Epidermal melanocyte (primary cell): ENCODE data around the gene DUSP10.

Experiments
- DNase-seq: peaks from one replicate; pipeline ENCODE4 v3.0.0; 2011; ENCODE audit warnings: low spot score; ENCODE audit not compliant: insufficient read length

DUSP10 gene

GRCh38 chr1:221732052-221732451, 9.8 kb downstream of the DUSP10 start:
- DNase-seq: no peak

- no peak for DNase-seq
These were observed 12.0 kb downstream of the DUSP10 start for GRCh38 chr1:221729771-221730330.

- no peak for DNase-seq
These were observed 13.8 kb downstream of the DUSP10 start for GRCh38 chr1:221728037-221728505.

GRCh38 chr1:221727146-221728036, 14.5 kb downstream of the DUSP10 start:
- no peak for DNase-seq

GRCh38 chr1:221725735-221726672, 15.9 kb downstream of the DUSP10 start:
- no peak for DNase-seq

DNA sequence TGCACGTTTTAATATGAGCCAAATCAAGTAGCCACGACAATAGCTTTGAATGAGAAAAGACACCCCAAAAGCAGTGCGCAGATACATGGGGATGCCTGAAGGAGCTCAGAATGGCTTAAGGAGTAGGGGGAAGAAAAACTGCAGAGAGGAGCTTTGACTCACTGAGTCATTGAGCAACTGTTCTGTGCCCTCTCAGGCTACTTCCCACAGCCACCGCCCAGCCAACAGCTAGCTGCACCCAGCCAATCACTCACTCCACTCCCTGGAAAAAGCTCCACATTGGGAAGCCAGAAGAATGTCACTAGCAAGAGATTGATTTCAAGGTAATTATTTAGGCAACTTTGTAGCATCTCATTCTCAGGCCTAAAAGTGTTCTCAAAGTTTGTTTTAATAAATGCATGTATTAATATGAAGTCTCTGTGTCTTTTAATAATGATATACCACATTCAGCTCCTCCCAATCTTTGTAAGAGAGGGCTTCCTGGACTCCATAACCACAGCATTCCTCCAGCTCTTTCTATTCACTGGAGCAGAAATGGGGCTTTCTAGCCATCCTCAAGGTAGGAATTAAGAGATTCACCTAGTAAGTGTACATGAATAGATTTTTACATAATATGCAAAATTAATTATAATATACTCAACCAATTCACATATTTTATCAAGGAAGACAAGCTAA, 16.8 kb downstream of the DUSP10 start:
- DNase-seq: no peak

DNA sequence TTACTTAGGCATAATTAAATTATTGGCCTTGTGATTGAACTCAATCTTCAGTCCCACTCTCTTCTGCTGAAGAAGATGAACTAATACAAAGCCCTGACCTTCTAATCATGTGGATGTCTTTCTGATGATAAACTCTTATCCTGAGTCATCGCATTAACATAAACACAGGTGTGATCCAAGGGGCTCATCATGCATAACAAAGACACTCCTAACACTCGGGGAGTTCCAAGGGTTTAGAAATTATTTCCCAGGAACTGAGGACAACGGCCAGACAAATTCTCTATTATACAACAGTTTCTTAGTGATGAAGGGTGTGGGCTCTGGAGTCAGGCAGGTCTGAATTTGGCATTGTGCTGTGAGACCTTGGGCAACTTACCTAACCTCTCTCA, 18.0 kb downstream of the DUSP10 start:
- no peak for DNase-seq

DNA sequence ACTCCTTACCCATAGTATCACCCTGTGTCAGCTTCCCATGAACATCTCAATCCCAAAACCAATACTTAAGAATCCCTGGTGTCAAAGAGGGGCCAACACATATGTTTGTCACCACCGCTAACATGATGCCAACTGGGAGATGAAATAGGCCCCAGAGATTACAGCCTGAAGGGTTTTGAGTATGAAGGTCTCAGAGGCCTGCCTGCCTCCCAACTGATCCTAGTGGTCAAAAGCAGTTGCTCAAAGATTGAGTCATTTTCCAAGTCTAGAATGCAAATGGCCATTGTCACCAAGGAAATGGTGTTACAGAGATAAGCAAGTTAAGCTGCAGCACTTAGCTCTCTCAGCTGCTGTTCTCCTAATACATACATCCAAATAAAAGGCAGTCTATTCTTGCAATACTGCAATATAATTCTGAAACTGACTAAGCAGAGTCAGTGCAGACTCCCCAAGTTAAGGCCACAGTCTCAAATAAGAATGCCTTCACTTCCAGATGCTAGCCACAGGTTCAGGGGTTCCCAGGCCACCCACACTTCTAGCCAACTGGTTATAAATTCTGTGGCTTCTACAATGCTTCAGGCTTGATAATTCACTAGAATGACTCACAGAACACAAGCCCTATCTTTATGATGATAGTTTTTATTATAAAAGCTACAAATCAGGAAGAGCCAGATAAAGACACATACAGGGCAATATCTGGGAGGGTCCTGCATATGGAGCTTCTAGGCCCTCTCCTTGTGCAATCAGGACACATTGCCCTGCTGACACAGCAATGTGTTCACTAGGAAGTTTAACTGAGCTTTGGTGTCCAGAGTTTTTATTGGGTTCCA, 18.7 kb downstream of the DUSP10 start:
- DNase-seq: no peak

DNA sequence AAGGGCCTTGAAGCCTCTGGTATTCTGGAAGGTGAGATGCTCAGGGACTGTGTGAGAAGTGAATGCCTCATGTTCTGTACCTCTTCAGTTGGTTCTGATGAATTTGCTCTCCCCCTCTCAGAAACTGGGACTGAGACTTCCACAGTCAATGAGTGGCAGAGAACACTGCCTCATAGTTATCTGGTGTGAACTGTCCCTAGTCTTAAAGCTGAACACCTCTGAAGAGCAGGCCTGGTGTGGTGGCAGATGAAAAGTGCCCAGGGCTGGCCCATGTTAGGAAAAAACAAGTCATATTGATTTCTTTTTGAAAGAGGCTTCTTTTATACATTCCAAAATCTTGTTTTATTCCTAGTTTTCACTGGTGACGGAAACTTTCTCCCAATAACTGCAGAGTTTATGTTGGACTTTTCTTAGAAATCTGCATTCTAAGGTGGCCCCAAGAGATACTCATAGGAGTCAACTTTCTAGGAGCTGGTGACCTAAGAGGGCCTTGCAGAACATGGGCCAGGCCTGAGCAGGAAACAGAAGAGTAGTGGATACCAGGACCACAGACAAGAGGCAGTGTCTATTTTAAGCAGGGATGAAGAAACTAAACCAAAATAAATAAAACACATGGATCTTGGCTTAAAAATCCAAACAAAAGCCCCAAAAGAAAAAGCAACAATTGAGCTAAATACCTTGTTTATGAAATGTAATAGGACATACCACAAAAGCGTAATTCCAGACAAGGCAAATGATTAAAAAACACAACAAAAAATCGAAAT, 19.5 kb downstream of the DUSP10 start:
- no peak for DNase-seq

- no peak for DNase-seq
These were observed 21.3 kb downstream of the DUSP10 start for GRCh38 chr1:221720545-221720944.

- no peak for DNase-seq
These were observed 21.9 kb downstream of the DUSP10 start for GRCh38 chr1:221719987-221720386.

GRCh38 chr1:221719278-221719597, 22.7 kb downstream of the DUSP10 start:
- no peak for DNase-seq

DNA sequence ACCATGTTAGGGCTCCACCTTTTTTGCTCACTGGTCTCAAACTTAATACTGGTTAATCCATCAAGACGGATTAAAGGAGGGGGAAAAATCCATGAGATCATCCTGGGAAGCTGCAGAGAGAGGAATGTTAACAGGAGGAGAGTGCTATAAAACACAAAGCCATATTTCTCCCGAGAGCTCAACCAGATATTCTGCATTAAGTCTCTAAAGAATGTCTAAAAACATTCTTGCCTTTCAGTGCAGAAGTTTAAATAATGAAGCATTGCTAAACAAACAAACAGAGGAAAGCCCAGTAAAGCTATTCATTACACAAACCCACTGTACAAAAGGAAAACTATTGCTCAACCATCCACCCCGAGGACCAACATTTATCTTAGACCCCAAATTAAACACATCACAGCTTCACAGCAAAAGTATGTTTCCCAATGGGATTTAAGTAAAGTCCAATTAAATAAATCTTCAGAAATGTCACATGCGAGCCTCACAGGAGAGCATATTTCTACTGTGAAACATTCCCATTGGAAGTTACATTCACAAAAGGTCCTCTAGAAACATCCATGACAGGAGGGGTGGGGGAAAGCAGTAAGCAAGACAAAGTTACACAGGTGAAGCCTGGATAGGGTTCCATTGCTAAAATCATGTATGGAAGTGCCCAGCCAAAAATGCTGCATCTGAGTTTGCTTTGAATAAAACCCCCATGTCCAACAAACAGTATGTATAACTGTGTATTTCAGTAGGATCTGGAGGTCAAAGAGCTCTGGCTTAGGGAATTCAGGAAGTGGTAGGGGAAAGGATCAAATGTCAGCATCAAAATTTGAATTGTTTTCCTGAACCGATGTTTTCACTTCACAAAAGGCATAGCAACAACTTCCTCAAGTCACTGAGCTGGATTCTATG, 23.3 kb downstream of the DUSP10 start:
- DNase-seq: no peak

GRCh38 chr1:221717485-221717853, 24.4 kb downstream of the DUSP10 start:
- DNase-seq: no peak

DNA sequence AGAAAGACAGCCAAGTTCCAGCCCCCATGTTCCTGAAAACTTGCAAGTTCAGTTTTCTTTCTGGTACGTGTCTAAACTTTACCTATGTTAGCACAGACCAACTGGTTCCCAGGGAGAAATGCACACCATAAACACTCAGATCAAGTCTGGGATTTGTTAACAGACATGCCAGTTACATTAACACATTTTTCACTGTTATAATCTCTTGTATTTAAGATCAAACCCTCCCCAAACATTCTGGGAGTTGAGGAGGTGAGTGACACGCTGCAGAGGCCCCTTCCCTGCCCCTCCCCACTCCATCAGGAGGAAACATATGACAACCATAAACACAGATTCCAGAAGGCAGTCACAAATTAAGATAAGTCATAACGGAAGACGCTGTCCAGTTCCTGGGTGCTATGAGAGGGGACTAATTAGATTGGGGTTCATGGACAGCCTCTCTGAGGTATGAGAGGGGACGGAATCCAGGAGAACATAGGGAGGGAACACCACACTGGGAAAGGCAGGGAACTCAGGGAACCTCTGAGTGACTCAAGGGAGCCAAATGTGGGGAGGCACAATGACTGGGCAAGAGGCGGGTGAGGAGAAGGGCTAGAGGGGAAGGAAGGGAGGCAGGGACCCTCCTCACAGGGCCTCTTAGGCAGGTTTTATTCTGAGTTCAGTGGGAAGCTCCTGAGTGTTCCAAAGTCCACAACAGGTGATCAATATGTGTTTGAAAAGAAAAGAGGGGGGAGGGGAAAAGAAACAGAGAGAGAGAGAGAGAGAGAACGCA, 25.0 kb downstream of the DUSP10 start:
- no peak for DNase-seq

DNA sequence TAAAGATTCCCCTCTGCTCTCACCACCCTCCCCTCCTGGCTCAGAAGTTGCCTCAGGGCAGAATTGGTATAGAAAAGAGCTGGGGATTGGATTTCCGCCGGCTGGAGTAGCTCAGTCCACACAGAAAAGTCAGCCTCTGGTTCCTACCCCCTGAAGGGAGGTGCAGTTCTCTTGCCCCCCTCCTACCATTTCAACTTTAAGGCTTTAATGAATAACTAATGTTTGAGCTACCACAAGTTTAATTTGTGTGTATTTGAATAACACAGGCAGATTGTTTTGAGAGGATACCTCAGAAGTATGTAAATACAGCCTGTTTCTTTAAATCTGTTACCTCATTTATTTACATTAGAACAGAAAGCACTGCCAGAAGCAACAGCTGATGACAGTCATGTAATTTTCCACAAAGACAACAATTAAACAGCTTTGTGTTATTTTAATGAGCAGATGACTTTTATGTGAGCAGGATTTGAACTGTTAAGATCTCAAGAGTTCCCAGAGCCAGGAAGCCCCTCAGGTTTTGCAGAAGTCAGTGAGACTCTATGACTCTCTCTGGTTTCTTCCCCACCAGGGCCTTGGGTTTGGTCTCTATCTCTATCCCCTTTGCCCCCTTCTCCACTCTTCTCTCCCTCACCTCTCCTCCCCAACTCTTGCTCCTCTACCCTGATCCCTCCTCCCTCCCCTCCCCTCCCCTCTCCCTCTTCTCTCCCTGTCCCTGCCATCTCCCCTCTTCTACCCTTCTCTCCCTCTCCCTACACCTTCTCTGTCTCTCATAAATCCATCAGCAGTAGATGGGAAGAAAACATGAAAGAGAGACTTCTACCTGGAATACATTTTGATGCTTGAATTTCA, 26.3 kb downstream of the DUSP10 start:
- DNase-seq: no peak
